ENCODE measurements around the gene AGAP5. TPM values are rescaled to one million over a fixed set of nuclear protein-coding genes. Genes with fewer than 3 reads are reported as not detected.

The AGAP5 gene
- total RNA-seq, 3 donors from 2014 or later: 4.2 to 8.2 (median 5.6) TPM

DNA sequence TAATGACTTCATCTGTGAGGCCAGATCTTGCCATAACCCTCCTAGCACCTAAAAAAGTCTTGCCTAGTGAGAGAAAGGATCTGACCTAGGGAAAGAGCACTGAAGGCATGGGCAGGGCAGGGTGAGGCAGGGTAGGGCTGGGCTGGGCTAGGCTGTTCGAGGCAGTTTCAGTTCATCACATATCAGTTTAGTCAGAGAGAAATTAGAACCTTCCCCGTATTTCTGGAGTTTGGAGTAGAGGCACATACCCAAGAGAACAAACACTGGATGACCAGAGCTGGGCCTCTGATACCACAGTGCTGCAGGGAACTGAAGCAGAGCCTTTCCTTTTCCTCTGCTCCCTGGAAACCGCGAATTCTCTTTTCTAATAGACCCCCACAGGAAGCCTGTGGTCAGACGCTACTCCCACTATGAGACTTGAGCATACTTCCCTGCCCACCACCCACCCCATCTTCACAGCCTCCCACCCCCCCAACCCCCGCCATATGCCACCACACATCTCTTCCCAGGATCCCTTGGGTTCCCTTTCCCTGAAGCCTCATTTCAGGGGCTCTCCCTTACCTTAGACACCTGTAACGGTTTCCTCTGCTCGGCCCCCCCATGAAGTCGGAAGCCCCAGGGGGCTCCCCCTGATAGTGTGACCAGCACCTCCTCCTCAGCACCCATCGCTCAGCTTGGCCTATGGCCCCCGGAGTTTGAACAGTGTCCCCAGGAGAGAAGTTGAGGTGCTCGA lies 42.5 kb downstream of the AGAP5 start:
- H3K4me1 Mint-ChIP-seq (ENCODE audit: low read depth): no peaks in the 10 kb centered on the region
- no peaks in the 10 kb centered on the region for H3K9me3 Mint-ChIP-seq
- H3K4me3 Mint-ChIP-seq: no peak overlapping the region
- ATAC-seq: no peak
- peaks cover 3% of the 10 kb centered on the region for H3K27me3 Mint-ChIP-seq (ENCODE audit: low read depth)
- H3K36me3 Mint-ChIP-seq (ENCODE audit: insufficient read depth): no peaks in the 10 kb centered on the region
- DNase-seq: no peak

DNA sequence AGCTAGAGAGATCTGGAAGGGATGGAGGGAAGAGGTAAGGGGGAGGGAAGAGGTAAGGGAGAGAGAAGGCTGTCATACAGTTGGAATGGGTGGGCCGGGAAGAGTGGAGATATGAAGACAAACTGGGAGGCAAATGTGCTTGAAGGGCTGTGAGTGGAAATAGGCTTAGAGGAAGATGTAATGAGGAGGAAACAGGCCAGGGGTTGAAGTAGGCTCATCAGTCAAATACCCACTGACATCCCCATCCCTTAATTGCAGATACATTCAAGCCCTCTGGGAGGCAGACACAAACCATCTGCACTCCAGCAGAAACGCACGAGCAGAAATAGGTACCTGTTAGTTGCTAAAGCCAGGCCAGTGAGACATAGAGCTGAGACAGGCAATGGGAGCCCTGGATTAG lies 44.2 kb downstream of the AGAP5 start:
- DNase-seq (no peak), ATAC-seq (no peak)
- Mint-ChIP-seq H3K27me3 (ENCODE audit: low read depth) (peaks cover 6% of the 10 kb centered on the region), H3K9me3 (no peaks in the 10 kb centered on the region), H3K4me1 (ENCODE audit: low read depth) (no peaks in the 10 kb centered on the region), H3K36me3 (ENCODE audit: insufficient read depth) (no peaks in the 10 kb centered on the region), H3K4me3 (no peak overlapping the region)

GRCh38 chr10:73653195-73653594 lies 44.7 kb downstream of the AGAP5 start:
- peaks cover 6% of the 10 kb centered on the region for H3K27me3 Mint-ChIP-seq (ENCODE audit: low read depth)
- ATAC-seq: no peak
- no peak overlapping the region for H3K4me3 Mint-ChIP-seq
- no peaks in the 10 kb centered on the region for H3K9me3 Mint-ChIP-seq
- no peaks in the 10 kb centered on the region for H3K36me3 Mint-ChIP-seq (ENCODE audit: insufficient read depth)
- no peak for DNase-seq
- no peaks in the 10 kb centered on the region for H3K4me1 Mint-ChIP-seq (ENCODE audit: low read depth)

DNA sequence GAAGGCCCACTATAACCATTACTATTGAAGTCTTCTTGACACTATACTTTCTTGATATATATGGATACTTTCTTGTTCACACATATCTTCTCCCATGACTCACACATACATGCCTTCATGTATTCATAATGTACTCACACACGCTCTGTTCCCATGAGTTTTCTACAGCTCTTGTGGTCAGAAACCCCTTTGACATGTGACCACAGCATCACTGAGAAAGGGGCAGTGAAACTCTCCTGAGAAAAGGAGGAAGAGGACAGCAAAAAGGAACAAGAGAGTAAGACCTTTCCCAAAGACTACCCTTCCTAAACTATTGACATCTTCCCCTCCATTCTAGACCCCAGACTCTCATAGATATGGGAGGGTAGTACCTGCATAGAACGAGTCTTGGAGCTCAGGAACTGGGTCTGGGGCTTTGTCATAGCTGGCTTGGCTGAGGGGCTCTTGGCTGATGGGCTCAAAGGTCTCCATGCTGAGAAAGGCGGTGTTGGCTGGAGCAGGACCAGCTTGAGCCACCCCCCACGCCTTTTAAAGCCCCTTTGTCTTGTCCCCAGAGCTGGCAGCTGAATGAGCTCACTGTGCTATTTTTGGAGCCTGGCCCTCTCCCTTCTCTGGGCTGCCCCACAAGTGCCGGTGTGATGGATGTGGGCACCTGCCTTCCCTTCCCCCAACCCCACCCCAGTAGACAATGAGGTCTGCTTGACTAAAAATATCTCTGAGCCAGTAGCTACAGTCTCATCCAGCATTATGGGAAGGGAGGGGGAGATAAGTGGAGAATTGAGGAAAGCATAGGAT lies 47.2 kb downstream of the AGAP5 start:
- Mint-ChIP-seq H3K27me3 (ENCODE audit: low read depth) (peaks cover 9% of the 10 kb centered on the region), H3K4me1 (ENCODE audit: low read depth) (no peaks in the 10 kb centered on the region), H3K9me3 (no peaks in the 10 kb centered on the region), H3K4me3 (no peak overlapping the region), H3K36me3 (ENCODE audit: insufficient read depth) (no peaks in the 10 kb centered on the region)
- ATAC-seq (peak in 1 of 2 donors; percentile 41), DNase-seq (no peak)

DNA sequence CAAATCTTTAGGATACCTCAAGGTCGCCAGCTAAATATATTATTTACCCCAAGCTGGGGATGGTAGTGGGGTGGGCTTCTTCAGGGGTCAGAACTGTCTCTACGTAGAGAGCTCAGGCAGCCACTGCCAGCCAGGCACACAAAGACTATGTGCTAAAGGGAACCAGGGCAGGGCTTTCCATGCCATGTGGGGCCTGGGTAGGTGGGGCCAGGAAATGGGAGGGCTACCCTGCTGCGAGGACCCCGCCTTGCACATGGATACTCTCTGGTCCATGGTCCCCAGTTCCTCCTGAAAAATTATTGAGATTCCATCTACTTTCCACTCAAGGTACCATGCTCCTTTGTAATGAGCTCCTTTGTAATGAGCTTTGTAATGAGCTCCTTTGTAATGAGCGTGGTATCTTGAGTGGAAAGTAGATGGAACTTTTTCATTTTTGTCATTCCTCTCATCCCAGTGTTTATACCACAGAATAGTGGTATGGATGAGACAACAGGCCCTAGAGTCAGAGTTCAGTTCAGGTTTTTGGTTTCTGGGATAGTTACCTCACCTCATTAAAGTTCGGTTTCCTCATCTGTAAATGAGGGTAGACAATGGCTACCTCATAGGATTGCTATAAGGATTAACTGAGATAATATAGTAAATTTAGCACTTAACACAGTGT lies 47.9 kb downstream of the AGAP5 start:
- H3K4me3 Mint-ChIP-seq: no peak overlapping the region
- no peaks in the 10 kb centered on the region for H3K9me3 Mint-ChIP-seq
- H3K4me1 Mint-ChIP-seq (ENCODE audit: low read depth): no peaks in the 10 kb centered on the region
- DNase-seq (no peak), ATAC-seq (no peak)
- H3K36me3 Mint-ChIP-seq (ENCODE audit: insufficient read depth): no peaks in the 10 kb centered on the region
- peaks cover 9% of the 10 kb centered on the region for H3K27me3 Mint-ChIP-seq (ENCODE audit: low read depth)

DNA sequence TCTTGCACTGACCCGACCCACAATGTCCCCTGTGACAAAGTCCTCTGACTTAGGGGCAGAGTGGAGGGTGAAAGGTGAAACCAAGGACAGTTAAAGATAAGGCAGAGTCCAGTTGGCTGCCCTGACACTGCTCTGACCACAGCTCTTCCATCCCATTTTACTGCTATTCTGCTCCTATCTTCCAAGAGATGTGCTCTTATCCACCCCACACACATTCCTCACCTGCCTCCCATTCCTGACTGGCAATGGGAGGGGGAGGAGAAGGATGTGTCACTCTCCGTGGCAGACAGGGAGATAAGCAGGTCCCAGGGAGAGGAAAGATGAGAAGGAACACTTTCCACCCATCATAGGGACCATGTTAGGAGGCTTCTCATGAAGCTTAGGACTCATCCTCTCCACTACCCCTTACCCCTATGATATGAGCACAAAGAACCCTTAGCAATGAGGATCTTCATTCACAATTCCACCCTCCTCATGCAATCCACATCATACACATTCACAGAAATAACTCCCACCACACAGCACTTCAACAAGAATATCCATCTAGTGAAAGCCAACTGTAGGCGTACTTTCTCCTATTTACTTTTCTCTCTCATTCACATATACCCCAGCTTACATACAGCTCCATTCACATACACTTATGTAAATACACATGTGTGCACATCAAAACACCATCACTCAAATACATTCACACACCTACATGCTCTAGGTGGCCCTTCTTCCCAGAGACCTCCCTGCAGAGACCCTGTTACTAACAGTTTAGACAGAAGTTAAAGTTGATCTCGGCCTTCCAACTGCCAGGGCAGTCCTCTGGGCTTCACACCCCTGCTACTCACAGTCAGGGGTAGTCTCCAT lies 48.7 kb downstream of the AGAP5 start:
- Mint-ChIP-seq H3K4me3 (no peak overlapping the region), H3K36me3 (ENCODE audit: insufficient read depth) (no peaks in the 10 kb centered on the region), H3K4me1 (ENCODE audit: low read depth) (peaks cover 5% of the 10 kb centered on the region), H3K9me3 (no peaks in the 10 kb centered on the region), H3K27me3 (ENCODE audit: low read depth) (peaks cover 9% of the 10 kb centered on the region)
- ATAC-seq (no peak), DNase-seq (no peak)

GRCh38 chr10:73647875-73648651 lies 49.8 kb downstream of the AGAP5 start:
- Mint-ChIP-seq H3K36me3 (ENCODE audit: insufficient read depth) (no peaks in the 10 kb centered on the region), H3K4me3 (peak overlapping the region; percentile 66), H3K4me1 (ENCODE audit: low read depth) (peaks cover 7% of the 10 kb centered on the region), H3K27me3 (ENCODE audit: low read depth) (peaks cover 9% of the 10 kb centered on the region), H3K9me3 (no peaks in the 10 kb centered on the region)
- peak; percentile 41 to 54 for ATAC-seq
- DNase-seq: no peak

DNA sequence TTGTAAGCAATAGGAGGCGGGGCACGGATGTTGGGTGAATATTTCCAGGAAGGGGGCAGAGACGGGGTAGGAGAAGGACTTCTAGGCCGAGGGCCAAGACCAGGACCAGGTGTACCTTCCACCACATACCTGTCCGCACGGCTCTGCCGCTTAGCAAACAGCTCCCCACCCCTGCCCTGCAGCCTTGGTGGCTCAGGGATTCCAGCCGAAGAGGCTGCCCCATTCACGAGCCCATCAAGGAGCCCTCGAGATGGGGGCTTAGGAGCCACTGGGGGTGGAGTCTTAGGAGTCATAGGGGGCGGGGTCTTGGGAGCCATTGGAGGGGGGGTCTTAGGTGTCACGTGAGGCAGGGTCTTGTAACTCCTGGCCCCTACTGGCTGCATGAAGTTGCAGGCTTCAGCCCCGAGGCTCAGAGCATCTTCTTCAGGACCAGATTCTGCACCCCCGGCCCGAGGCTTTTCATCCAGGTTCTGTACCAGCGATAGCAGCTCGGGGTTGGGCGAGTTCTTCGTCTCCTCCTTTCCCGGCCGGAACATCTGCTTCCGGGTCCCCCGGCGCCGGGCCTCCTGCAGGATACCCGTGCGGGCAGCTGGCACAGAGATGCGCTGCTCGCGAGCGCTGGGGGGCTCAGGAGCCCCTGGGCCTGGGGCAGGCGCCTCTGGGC lies 50.6 kb downstream of the AGAP5 start:
- Mint-ChIP-seq H3K9me3 (no peaks in the 10 kb centered on the region), H3K4me3 (peak overlapping the region; percentile 66), H3K4me1 (ENCODE audit: low read depth) (peaks cover 7% of the 10 kb centered on the region), H3K27me3 (ENCODE audit: low read depth) (peaks cover 9% of the 10 kb centered on the region), H3K36me3 (ENCODE audit: insufficient read depth) (no peaks in the 10 kb centered on the region)
- ATAC-seq (peak; percentile 49 to 63), DNase-seq (no peak)

DNA sequence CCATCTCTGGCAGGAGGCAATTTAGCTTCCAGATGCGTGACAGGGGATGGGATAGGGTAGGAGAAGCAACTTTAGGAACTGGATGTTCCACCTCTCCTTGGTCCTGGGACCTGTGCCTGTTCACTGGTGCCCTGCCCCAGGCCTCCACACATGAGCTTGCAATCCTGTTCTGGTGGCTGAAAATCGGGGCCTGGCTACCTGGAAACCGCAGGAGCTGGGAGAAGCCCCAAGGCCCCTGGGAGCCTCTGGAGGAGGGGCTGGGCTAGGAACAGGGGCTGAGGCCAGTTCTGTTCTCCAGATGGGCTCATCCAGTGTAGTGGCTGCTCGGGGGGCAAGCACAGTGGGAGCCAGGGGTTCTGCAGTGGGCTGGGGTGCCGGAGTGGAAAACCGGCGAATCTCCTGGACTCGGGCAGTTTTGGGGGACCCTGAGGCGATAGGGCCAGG lies 51.3 kb downstream of the AGAP5 start:
- Mint-ChIP-seq H3K36me3 (ENCODE audit: insufficient read depth) (no peaks in the 10 kb centered on the region), H3K27me3 (ENCODE audit: low read depth) (peaks cover 9% of the 10 kb centered on the region), H3K4me3 (no peak overlapping the region), H3K9me3 (no peaks in the 10 kb centered on the region), H3K4me1 (ENCODE audit: low read depth) (peaks cover 7% of the 10 kb centered on the region)
- ATAC-seq: no peak
- DNase-seq: no peak

DNA sequence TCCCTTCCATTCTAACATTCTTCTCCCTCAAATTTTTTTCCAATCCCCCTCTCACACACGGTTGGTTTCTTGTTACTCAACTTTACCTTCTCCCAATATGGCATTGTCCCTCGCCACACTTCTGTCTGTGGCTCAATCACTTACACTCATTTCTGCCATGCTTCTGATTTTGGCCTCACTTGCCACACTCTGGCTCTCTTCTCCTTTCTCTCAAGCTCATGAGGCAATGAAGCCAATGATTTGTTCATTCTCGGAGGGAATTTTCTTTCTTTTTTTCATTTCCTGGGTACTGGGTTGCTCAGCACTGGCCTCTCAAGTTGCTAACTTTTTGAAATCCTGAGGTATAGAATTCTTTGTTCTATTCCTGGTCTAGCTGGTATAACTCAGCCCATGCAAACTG lies 52.7 kb downstream of the AGAP5 start:
- no peak for ATAC-seq
- H3K4me1 Mint-ChIP-seq (ENCODE audit: low read depth): peaks cover 7% of the 10 kb centered on the region
- H3K36me3 Mint-ChIP-seq (ENCODE audit: insufficient read depth): no peaks in the 10 kb centered on the region
- DNase-seq: no peak
- H3K4me3 Mint-ChIP-seq: no peak overlapping the region
- no peaks in the 10 kb centered on the region for H3K9me3 Mint-ChIP-seq
- peaks cover 5% of the 10 kb centered on the region for H3K27me3 Mint-ChIP-seq (ENCODE audit: low read depth)

- ATAC-seq: no peak
- Mint-ChIP-seq H3K36me3 (ENCODE audit: insufficient read depth) (no peaks in the 10 kb centered on the region), H3K27me3 (ENCODE audit: low read depth) (peaks cover 5% of the 10 kb centered on the region), H3K4me3 (no peak overlapping the region), H3K4me1 (ENCODE audit: low read depth) (peaks cover 7% of the 10 kb centered on the region), H3K9me3 (no peaks in the 10 kb centered on the region)
- no peak for DNase-seq
Observed at GRCh38 chr10:73644767-73645166, 53.1 kb downstream of the AGAP5 start.

GRCh38 chr10:73644015-73644743 lies 53.7 kb downstream of the AGAP5 start:
- Mint-ChIP-seq H3K4me3 (no peak overlapping the region), H3K27me3 (ENCODE audit: low read depth) (peaks cover 2% of the 10 kb centered on the region), H3K36me3 (ENCODE audit: insufficient read depth) (no peaks in the 10 kb centered on the region), H3K4me1 (ENCODE audit: low read depth) (peaks cover 7% of the 10 kb centered on the region), H3K9me3 (no peaks in the 10 kb centered on the region)
- ATAC-seq: peak; percentile 57 to 63
- DNase-seq: peak; percentile 44

Data from activated T-cell treated with anti-CD3 and anti-CD28 coated beads, Interleukin-2, amount 50 U/mL, for 4 hours (primary cell).